ENCODE data around the gene PRXL2B. TPM values are rescaled to one million over a fixed set of nuclear protein-coding genes. Genes with fewer than 3 reads are reported as not detected.

PRXL2B gene
- total RNA-seq, 3 donors from 2014 or later = 33.8 to 42.3 (median 40.8) TPM

DNA sequence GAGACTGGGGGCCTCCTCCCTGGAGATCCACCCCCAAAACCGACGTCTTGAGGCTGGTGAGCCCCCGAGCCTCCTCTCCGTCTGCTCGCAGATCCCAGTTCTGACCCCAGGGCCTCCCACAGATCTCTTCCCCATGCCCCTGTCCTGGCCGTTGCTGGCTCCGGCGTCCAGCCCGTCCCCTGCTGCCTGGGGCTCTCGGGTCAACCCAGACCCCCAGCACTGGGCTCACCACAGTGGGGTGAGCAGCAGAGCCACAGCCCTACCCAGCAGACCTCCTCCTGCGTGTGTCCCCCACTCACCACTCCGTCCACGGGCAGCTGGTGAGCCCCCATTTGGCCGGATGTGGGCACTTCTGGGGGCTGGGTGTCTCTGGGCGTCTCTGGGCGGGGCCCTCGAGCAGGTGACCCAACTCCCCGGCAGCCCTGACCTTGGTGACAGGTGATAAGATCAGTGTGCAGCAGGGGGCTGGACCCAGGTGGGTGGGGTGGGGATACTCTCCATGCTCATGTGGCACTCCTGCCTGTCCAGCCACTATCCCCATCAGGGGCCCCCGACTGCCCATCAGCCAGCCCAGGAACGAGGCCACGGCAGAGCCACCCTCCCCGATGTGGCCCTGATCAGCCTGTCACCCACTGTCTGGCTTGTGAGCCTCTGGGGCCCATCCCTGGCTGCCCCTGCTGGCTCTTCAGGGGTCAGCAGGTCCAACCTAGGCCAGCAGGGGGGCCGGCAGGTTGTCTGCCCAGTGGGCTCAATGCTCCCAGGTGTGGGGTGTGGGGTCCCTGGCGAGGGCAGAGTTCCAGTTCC lies 29.7 kb upstream of the PRXL2B start:
- no peaks in the 10 kb centered on the region for H3K27me3 Mint-ChIP-seq (ENCODE audit: low read depth)
- ATAC-seq (peak; percentile 4 to 8), DNase-seq (no peak)
- H3K4me3 Mint-ChIP-seq = peak overlapping the region; percentile 99
- peaks cover 41% of the 10 kb centered on the region for H3K4me1 Mint-ChIP-seq (ENCODE audit: low read depth)
- H3K36me3 Mint-ChIP-seq (ENCODE audit: insufficient read depth) = peaks cover 11% of the 10 kb centered on the region
- no peaks in the 10 kb centered on the region for H3K9me3 Mint-ChIP-seq

DNA sequence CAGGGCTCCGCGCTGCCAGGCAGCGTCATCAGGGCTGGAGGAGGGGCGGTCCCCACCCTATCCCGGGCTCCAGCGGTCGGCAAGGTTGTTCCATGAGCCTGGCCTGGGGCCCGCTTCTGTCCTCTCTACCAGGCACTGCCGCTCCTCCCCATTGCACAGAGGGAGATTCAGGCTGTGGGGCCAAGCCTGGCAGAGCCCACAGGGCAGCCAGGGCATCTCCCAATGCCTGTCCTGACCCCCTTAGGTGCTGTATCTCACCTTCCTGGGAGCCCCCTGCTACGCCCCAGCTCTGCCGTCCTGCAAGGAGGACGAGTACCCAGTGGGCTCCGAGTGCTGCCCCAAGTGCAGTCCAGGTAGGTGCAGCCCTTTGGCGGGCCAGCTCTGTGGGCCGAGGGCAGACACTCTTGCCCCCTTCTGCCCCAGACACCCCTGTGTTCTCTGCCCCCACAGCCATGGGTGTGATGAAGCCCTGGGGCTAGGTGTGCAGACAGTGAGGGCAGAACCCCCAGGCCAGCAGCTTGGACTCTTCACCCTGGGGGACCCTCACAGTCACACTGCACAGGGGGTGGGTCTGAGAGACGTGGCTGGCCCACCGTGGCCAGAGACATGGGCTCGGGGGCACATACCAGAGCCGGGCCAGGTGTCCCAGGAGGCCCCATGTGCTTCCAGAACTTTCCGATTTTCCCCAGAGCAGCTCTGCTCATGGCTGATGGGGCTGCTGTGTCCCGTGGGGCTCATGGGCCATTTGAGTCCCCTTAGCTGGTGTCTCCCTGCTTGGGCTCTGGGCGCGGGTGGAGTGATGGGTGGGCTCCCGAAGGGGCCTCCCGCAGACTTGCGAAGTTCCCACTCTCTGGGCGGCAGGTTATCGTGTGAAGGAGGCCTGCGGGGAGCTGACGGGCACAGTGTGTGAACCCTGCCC lies 28.8 kb upstream of the PRXL2B start:
- ATAC-seq = no peak
- Mint-ChIP-seq H3K27me3 (ENCODE audit: low read depth) (no peaks in the 10 kb centered on the region), H3K4me3 (peak overlapping the region; percentile 99), H3K4me1 (ENCODE audit: low read depth) (peaks cover 41% of the 10 kb centered on the region), H3K9me3 (no peaks in the 10 kb centered on the region), H3K36me3 (ENCODE audit: insufficient read depth) (peaks cover 11% of the 10 kb centered on the region)
- no peak for DNase-seq

DNA sequence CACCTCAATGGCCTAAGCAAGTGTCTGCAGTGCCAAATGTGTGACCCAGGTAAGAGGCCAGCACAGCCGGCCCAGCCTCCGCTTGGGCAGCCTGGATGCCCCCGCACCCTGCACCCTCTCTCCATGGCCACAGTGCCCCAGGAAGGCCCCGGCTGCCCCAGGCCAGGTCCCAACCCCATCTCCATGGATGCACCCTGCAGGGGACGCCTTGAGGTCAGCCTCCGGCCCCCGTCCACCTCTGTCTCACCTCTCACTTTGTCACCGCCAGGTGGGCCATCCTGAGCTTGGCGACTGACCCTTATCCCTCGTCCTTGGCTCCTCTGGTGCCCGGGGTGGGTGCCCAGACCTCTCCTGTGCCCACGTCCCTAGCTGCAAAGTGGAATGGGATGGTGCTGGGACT lies 28.2 kb upstream of the PRXL2B start:
- peak overlapping the region; percentile 99 for H3K4me3 Mint-ChIP-seq
- ATAC-seq = no peak
- H3K9me3 Mint-ChIP-seq = no peaks in the 10 kb centered on the region
- no peaks in the 10 kb centered on the region for H3K27me3 Mint-ChIP-seq (ENCODE audit: low read depth)
- H3K36me3 Mint-ChIP-seq (ENCODE audit: insufficient read depth) = peaks cover 11% of the 10 kb centered on the region
- H3K4me1 Mint-ChIP-seq (ENCODE audit: low read depth) = peaks cover 41% of the 10 kb centered on the region
- DNase-seq = no peak

DNA sequence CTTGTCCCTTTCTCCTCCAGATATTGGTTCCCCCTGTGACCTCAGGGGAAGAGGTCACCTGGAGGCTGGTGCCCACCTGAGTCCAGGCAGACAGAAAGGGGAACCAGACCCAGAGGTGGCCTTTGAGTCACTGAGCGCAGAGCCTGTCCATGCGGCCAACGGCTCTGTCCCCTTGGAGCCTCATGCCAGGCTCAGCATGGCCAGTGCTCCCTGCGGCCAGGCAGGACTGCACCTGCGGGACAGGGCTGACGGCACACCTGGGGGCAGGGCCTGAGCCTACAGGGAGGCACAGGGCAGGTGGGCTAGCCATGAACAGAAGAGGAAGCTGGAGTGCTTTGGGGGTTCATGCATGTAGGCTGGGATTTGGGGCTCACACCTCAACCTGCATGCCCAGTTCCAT lies 27.7 kb upstream of the PRXL2B start:
- Mint-ChIP-seq H3K9me3 (no peaks in the 10 kb centered on the region), H3K4me3 (peak overlapping the region; percentile 99), H3K27me3 (ENCODE audit: low read depth) (no peaks in the 10 kb centered on the region), H3K4me1 (ENCODE audit: low read depth) (peaks cover 39% of the 10 kb centered on the region), H3K36me3 (ENCODE audit: insufficient read depth) (peaks cover 14% of the 10 kb centered on the region)
- ATAC-seq (no peak), DNase-seq (no peak)

DNA sequence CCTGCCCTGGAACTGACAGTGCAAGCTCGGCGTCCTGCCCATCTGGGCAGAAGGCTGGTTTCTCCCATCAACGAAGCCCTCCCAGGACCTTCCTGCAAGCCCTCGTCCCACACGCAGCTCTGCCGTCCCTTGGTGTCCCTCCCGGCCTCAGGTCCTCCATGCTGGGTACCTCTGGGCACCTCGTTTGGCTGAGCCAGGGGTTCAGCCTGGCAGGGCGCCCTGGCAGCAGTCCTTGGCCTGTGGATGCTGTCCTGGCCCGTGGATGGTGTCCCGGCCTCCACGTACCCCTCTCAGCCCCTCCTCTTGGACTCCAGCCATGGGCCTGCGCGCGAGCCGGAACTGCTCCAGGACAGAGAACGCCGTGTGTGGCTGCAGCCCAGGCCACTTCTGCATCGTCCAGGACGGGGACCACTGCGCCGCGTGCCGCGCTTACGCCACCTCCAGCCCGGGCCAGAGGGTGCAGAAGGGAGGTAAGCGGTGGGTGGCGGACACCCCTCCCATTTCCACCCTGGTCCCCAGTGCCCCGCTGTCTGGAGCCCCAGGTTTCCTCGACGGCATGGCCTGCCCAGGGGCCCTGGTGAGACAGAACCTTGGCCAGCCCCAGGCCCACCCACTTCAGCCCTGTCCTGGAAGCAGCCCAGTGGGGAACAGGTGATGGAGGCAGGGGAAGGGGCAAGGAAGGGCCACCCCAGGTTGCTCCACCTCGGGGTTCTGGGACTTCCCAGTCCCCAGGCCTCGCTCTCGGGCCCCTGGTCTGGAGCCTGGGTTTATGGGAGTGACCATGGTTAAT lies 26.9 kb upstream of the PRXL2B start:
- no peak for DNase-seq
- H3K36me3 Mint-ChIP-seq (ENCODE audit: insufficient read depth) = peaks cover 14% of the 10 kb centered on the region
- peaks cover 35% of the 10 kb centered on the region for H3K4me1 Mint-ChIP-seq (ENCODE audit: low read depth)
- H3K9me3 Mint-ChIP-seq = no peaks in the 10 kb centered on the region
- H3K27me3 Mint-ChIP-seq (ENCODE audit: low read depth) = no peaks in the 10 kb centered on the region
- no peak overlapping the region for H3K4me3 Mint-ChIP-seq
- no peak for ATAC-seq

DNA sequence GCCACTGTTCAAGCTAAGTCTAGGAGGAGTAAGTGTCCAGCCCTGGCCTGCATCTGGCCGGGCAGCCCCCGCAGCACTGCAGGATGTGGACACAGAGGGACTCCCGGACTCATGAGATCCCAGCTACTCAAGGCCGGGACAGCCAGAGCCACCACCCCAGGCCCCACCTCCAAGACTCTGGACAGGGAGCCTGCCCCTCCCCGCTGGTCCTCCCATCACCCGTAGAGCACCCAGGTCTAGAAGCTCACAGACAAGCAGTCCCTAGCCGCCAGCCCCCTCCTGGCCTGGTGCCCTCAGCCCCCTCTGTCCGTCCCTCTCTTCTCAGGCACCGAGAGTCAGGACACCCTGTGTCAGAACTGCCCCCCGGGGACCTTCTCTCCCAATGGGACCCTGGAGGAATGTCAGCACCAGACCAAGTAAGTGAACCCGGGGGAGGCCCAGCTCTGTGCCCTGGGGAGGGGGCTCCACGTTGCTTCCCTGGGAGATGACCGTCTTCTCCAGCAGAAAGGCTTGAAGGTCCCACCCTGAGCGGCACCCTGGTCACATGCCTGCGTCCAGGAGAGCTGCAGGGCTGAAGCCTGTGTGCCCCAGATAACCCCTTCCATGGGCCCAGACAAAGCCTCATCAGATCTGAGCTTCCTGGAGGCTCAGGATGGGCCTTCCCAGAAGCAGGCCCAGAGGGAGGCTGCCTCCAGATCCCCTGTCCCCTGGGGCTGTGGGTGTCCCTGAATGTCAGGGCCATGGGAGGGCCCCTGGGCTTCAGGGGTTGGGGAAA lies 26.1 kb upstream of the PRXL2B start:
- Mint-ChIP-seq H3K4me1 (ENCODE audit: low read depth) (peaks cover 29% of the 10 kb centered on the region), H3K9me3 (no peaks in the 10 kb centered on the region), H3K27me3 (ENCODE audit: low read depth) (no peaks in the 10 kb centered on the region), H3K36me3 (ENCODE audit: insufficient read depth) (peaks cover 14% of the 10 kb centered on the region), H3K4me3 (no peak overlapping the region)
- no peak for ATAC-seq
- DNase-seq = no peak

DNA sequence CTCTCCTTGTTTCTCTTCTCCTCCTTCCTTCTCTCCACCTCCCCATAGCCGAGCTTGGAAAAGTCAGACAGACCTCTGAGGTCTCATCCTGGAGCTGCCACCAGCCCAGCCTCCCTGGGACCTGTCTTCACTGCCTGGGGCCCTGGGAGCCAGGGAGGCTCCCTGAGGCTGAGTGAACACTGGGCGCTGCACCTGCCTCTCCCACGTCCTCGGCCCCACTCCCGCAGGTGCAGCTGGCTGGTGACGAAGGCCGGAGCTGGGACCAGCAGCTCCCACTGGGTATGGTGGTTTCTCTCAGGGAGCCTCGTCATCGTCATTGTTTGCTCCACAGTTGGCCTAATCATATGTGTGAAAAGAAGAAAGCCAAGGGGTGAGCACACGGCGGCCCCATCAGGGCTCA lies 25.1 kb upstream of the PRXL2B start:
- no peak for DNase-seq
- ATAC-seq = no peak
- H3K36me3 Mint-ChIP-seq (ENCODE audit: insufficient read depth) = peaks cover 14% of the 10 kb centered on the region
- H3K9me3 Mint-ChIP-seq = no peaks in the 10 kb centered on the region
- no peak overlapping the region for H3K4me3 Mint-ChIP-seq
- H3K4me1 Mint-ChIP-seq (ENCODE audit: low read depth) = peaks cover 22% of the 10 kb centered on the region
- H3K27me3 Mint-ChIP-seq (ENCODE audit: low read depth) = no peaks in the 10 kb centered on the region

DNA sequence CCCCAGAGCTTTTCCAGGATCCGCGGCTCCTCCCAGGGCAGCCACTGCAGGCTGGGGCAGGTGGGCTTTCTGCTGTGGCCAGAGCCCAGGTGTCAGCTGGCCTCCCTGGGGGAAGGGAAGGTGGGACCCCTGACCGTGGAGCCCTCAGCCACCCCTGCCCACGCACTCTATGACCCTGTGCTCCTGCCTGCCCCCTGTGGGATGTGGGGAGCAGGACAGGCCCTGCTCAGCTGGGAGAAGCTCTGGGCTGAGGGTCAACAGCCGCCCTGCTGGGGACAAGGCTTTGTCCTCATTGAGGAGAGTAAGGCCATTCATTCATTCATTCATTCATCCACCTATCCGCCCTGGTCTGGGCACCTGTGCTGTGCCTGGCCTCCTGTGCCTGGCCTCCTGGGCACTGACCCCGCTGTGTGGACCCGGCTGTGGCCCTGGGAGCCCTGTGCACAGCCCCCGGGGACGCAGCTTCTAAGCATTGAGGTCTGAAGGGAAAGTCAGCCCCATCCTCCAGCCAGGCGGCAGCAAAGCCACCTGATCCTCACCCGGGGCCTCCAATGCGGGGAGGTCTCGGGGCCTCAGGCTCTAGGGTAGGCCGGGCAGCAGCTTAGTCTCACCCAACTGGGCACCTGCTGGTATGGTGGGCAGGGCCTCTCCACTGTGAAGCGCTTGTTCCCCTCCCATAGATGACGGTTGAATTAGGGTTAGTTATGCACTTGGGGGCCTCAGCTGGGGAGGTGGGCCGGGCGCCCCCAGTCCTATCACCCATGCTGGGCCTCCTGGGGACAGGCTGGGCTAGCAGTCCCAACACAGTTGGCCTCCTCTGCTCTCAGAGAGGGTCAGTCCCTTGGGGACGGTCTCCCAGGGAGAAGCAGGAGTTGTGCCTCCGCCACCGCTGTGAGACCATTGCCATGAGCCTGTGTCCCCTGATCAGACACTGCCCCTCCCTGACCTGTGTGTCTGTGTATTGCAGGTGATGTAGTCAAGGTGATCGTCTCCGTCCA lies 24.4 kb upstream of the PRXL2B start:
- Mint-ChIP-seq H3K27me3 (ENCODE audit: low read depth) (no peaks in the 10 kb centered on the region), H3K4me1 (ENCODE audit: low read depth) (peaks cover 21% of the 10 kb centered on the region), H3K9me3 (no peaks in the 10 kb centered on the region), H3K4me3 (no peak overlapping the region), H3K36me3 (ENCODE audit: insufficient read depth) (peaks cover 14% of the 10 kb centered on the region)
- DNase-seq (no peak), ATAC-seq (peak; percentile 39 to 42)

DNA sequence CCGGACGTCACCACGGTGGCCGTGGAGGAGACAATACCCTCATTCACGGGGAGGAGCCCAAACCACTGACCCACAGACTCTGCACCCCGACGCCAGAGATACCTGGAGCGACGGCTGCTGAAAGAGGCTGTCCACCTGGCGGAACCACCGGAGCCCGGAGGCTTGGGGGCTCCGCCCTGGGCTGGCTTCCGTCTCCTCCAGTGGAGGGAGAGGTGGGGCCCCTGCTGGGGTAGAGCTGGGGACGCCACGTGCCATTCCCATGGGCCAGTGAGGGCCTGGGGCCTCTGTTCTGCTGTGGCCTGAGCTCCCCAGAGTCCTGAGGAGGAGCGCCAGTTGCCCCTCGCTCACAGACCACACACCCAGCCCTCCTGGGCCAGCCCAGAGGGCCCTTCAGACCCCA lies 23.4 kb upstream of the PRXL2B start:
- Mint-ChIP-seq H3K36me3 (ENCODE audit: insufficient read depth) (peaks cover 14% of the 10 kb centered on the region), H3K9me3 (no peaks in the 10 kb centered on the region), H3K4me3 (no peak overlapping the region), H3K4me1 (ENCODE audit: low read depth) (peaks cover 12% of the 10 kb centered on the region), H3K27me3 (ENCODE audit: low read depth) (no peaks in the 10 kb centered on the region)
- no peak for DNase-seq
- ATAC-seq = no peak

DNA sequence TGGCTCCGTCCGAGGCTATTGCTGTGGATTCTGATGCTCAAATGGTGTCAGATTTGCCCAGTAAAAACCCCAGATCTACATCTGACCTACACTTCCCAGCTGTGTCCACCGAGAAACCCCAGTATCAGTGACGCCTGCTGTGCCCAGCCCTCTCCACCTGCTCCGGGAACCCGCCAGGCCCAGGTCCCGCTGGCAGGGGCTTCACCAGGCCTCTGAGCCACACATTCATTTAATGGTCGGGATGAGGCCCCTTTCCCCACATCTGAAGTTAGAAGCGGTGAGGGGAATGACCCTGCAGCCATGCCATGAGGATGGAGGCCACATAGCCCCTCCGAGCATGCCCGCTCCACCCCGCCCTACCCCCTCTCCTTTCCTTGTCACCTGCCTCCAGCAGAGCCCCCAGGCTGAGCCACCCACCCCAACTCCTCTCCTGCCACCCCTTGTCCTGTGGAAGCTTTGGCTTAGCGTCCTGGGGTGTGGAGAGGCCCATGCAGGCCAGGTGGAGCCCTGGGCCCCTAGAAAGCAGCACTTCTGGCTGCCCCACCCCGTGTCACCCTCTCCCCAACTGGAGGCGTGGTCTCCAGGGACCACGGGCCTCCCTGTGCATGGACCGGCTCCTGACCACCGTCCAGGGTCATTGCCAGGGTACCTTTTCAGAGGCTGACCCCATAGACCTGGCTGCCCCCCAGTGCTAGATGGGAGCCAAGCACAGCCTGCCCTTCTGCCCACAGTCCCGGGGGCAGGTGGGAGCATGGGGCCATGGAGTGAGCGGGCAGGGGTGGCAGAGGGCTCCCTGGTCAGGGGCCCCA lies 22.4 kb upstream of the PRXL2B start:
- H3K9me3 Mint-ChIP-seq = no peaks in the 10 kb centered on the region
- DNase-seq (no peak), ATAC-seq (no peak)
- H3K27me3 Mint-ChIP-seq (ENCODE audit: low read depth) = no peaks in the 10 kb centered on the region
- no peak overlapping the region for H3K4me3 Mint-ChIP-seq
- H3K4me1 Mint-ChIP-seq (ENCODE audit: low read depth) = peaks cover 6% of the 10 kb centered on the region
- H3K36me3 Mint-ChIP-seq (ENCODE audit: insufficient read depth) = peaks cover 10% of the 10 kb centered on the region

DNA sequence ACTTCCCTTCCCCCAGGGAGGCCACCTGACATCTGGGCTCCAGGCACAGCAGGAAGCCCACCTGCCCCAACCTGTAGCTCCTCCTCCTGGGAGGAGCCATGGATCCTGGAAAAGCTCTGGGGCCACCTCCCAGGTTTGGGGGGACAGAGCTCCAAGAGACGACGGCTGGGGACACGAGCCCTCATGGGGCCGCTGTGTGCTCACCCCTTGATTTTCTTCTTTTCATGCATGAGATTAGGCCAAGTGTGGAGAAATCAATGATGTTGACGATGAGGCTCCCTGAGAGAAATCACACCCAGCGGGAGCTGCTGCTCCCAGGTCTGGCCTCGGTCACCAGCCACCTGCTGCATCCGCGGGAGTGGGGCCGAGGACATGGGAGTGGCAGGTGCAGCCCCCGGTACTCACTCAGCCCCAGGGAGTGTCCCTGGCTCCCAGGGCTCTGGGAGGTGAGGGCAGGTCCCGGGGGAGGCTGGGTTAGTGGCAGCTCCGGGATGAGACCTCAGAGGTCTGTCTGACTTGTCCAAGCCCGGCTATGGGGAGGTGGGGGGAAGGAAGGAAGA lies 21.7 kb upstream of the PRXL2B start:
- no peaks in the 10 kb centered on the region for H3K9me3 Mint-ChIP-seq
- H3K27me3 Mint-ChIP-seq (ENCODE audit: low read depth) = no peaks in the 10 kb centered on the region
- H3K4me3 Mint-ChIP-seq = no peak overlapping the region
- H3K36me3 Mint-ChIP-seq (ENCODE audit: insufficient read depth) = peaks cover 7% of the 10 kb centered on the region
- peaks cover 4% of the 10 kb centered on the region for H3K4me1 Mint-ChIP-seq (ENCODE audit: low read depth)
- no peak for ATAC-seq
- no peak for DNase-seq

Data from activated T-cell treated with anti-CD3 and anti-CD28 coated beads, Interleukin-2, amount 50 U/mL, for 4 hours (primary cell).